OCI-LY1 (cell line): ENCODE measurements around the gene MADD.

ENCODE experiments used
- H2AFZ ChIP-seq: fragments of 200-600 bp; sonication (generic), shearing (Covaris generic); 2 replicates; pipeline ENCODE4 v1.6.0; 2014; ENCODE audit warnings: antibody characterized with exemption, mild to moderate bottlenecking, low read length
- H3F3A ChIP-seq: fragments of 200-600 bp; sonication (generic), shearing (Covaris generic); 2 replicates; pipeline ENCODE4 v1.6.0; 2014; ENCODE audit warnings: mild to moderate bottlenecking, antibody characterized with exemption, low read length, moderate library complexity; ENCODE audit not compliant: insufficient read depth
- H3K27ac ChIP-seq: fragments of 200-600 bp; sonication (generic); 2 replicates; pipeline ENCODE4 v1.5.1; 2014; ENCODE audit warnings: low read length, mixed run types, mild to moderate bottlenecking, low read depth; ENCODE audit not compliant: poor library complexity, severe bottlenecking
- H3K27me3 ChIP-seq: fragments of 200-600 bp; sonication (generic); 2 replicates; pipeline ENCODE4 v1.6.0; 2014; ENCODE audit warnings: antibody characterized with exemption, mild to moderate bottlenecking, low read length, moderate library complexity; ENCODE audit not compliant: insufficient read depth
- H3K36me3 ChIP-seq: fragments of 200-600 bp; sonication (generic); 2 replicates; pipeline ENCODE4 v1.6.1; 2014; ENCODE audit warnings: mild to moderate bottlenecking, antibody characterized with exemption, low read length, moderate library complexity, mixed read lengths; ENCODE audit not compliant: insufficient read depth
- H3K4me1 ChIP-seq: fragments of 200-600 bp; sonication (generic); 2 replicates; pipeline ENCODE4 v1.5.1; 2014; ENCODE audit warnings: mild to moderate bottlenecking, low read length, moderate library complexity; ENCODE audit not compliant: insufficient read depth, severe bottlenecking
- H3K4me2 ChIP-seq: fragments of 200-600 bp; sonication (generic), shearing (Covaris generic); 2 replicates; pipeline ENCODE4 v1.6.1; 2014; ENCODE audit warnings: low read length
- H3K4me3 ChIP-seq: fragments of 200-600 bp; sonication (generic); 2 replicates; pipeline ENCODE4 v1.5.1; 2014; ENCODE audit warnings: low read length, low read depth, mild to moderate bottlenecking, mixed read lengths; ENCODE audit not compliant: poor library complexity, severe bottlenecking
- H3K79me2 ChIP-seq: fragments of 200-600 bp; shearing (Covaris generic); 2 replicates; pipeline ENCODE4 v1.6.1; 2016; ENCODE audit warnings: mixed run types, low read length, mixed read lengths; ENCODE audit not compliant: insufficient read depth
- H3K9ac ChIP-seq: fragments of 200-600 bp; sonication (generic), shearing (Covaris generic); 2 replicates; pipeline ENCODE4 v1.6.1; 2014; ENCODE audit warnings: mild to moderate bottlenecking, low read length, mixed read lengths
- H3K9me2 ChIP-seq: fragments of 200-600 bp; sonication (generic), shearing (Covaris generic); 2 replicates; pipeline ENCODE4 v1.6.1; 2014; ENCODE audit warnings: low read depth, mild to moderate bottlenecking, low read length, mixed read lengths
- H3K9me3 ChIP-seq: fragments of 200-600 bp; shearing (Covaris generic); 2 replicates; pipeline ENCODE4 v1.6.1; 2014; ENCODE audit warnings: low read length, mixed read lengths
- H4K20me1 ChIP-seq: fragments of 200-600 bp; sonication (generic), shearing (Covaris generic); 2 replicates; pipeline ENCODE4 v1.6.0; 2016; ENCODE audit warnings: mild to moderate bottlenecking, low read length; ENCODE audit not compliant: insufficient read depth
- CTCF ChIP-seq: fragments of 200-600 bp; sonication (generic), shearing (Covaris generic); IDR thresholded peaks from 2 replicates; pipeline ENCODE4 v1.5.1; 2017; ENCODE audit warnings: mild to moderate bottlenecking, antibody characterized with exemption, low read length, moderate library complexity, mixed read lengths
- EZH2 ChIP-seq: fragments of 200-600 bp; sonication (generic), shearing (Covaris generic); IDR thresholded peaks from 2 replicates; pipeline ENCODE4 v1.8.0; 2017; ENCODE audit warnings: borderline replicate concordance, mixed run types, mild to moderate bottlenecking, antibody characterized with exemption, low read length, moderate library complexity, mixed read lengths

The MADD gene

DNA sequence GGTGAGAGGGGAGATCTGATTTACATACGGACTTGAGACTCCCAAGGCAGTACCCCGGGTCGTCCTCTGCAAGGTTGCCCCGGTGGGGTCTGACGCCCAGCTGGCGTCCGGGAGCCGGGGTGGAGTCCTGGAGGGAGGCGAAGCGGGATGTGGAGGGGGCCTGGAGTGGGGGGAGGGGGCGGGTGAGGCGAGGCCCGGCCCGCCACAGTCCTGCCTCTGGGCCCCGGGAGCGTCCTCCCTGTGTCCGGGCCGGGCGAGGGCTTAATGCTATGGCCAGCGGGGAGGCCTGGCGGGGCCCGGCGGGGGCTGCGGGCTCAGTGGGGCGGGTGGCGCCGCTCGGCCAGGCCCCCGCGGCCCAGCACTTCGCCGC, 85.0 kb downstream of the MADD start:
- no peak for TF ChIP-seq CTCF
- TF ChIP-seq EZH2, result no peak
- Histone ChIP-seq H3K4me3 (no peak overlapping the region), H3K9me2 (no peaks in the 10 kb centered on the region), H3K4me2 (no peak overlapping the region), H3F3A (no peaks in the 10 kb centered on the region), H3K9ac (no peak overlapping the region), H3K4me1 (no peaks in the 10 kb centered on the region), H3K27me3 (no peaks in the 10 kb centered on the region), H3K9me3 (no peaks in the 10 kb centered on the region), H4K20me1 (no peaks in the 10 kb centered on the region), H3K79me2 (no peaks in the 10 kb centered on the region), H3K36me3 (peaks cover 5% of the 10 kb centered on the region), H3K27ac (no peak overlapping the region), H2AFZ (no peak overlapping the region)

GRCh38 chr11:47355283-47356128, 85.6 kb downstream of the MADD start:
- Histone ChIP-seq H3K36me3 (peaks cover 11% of the 10 kb centered on the region), H2AFZ (no peak overlapping the region), H3K27ac (no peak overlapping the region), H3K79me2 (no peaks in the 10 kb centered on the region), H3K4me3 (no peak overlapping the region), H4K20me1 (no peaks in the 10 kb centered on the region), H3K4me1 (no peaks in the 10 kb centered on the region), H3K9me3 (no peaks in the 10 kb centered on the region), H3K9me2 (no peaks in the 10 kb centered on the region), H3K27me3 (no peaks in the 10 kb centered on the region), H3K9ac (no peak overlapping the region), H3F3A (no peaks in the 10 kb centered on the region), H3K4me2 (no peak overlapping the region)
- TF ChIP-seq EZH2 (no peak), CTCF (peak; percentile 31; the same call in 1 of the 2 replicates)

GRCh38 chr11:47356129-47356997, 86.4 kb downstream of the MADD start:
- H3K4me3 ChIP-seq, result no peak overlapping the region
- H3K9me3 ChIP-seq, result no peaks in the 10 kb centered on the region
- no peaks in the 10 kb centered on the region for H3K4me1 ChIP-seq
- no peak overlapping the region for H3K9ac ChIP-seq
- H3K9me2 ChIP-seq, result no peaks in the 10 kb centered on the region
- H3F3A ChIP-seq, result no peaks in the 10 kb centered on the region
- no peaks in the 10 kb centered on the region for H3K27me3 ChIP-seq
- H2AFZ ChIP-seq, result no peak overlapping the region
- no peak overlapping the region for H3K27ac ChIP-seq
- no peak overlapping the region for H3K4me2 ChIP-seq
- no peaks in the 10 kb centered on the region for H4K20me1 ChIP-seq
- TF ChIP-seq CTCF (no peak), EZH2 (no peak)
- H3K79me2 ChIP-seq, result no peaks in the 10 kb centered on the region
- H3K36me3 ChIP-seq, result peaks cover 11% of the 10 kb centered on the region
